HepG2 (cell line): ENCODE data around the gene SEC31A. TPM values are rescaled to one million over a fixed set of nuclear protein-coding genes. Genes with fewer than 3 reads are reported as not detected.
A peak's percentile ranks its signal among the peaks of the same experiment; 100 is the strongest.

ENCODE experiments used
- AFF4 ChIP-seq: sonication (generic); formaldehyde crosslinking; IDR thresholded peaks from 2 replicates; pipeline ENCODE4 v1.4.0; 2020; ENCODE audit warnings: missing genetic modification reagents
- AKNA ChIP-seq: sonication (generic); formaldehyde crosslinking; IDR thresholded peaks from 2 replicates; pipeline ENCODE4 v1.4.0; 2020; ENCODE audit warnings: missing genetic modification reagents, borderline replicate concordance
- FLYWCH1 ChIP-seq: sonication (generic); formaldehyde crosslinking; IDR thresholded peaks from 2 replicates; pipeline ENCODE4 v1.8.1; 2023; ENCODE audit warnings: mild to moderate bottlenecking, missing genetic modification reagents
- FOXK1 ChIP-seq: sonication (generic); formaldehyde crosslinking; IDR thresholded peaks from 2 replicates; pipeline ENCODE4 v1.4.0; 2020; ENCODE audit warnings: low read depth, missing genetic modification reagents, borderline replicate concordance
- HDAC2 ChIP-seq: sonication (generic); formaldehyde crosslinking; IDR thresholded peaks from 2 replicates; pipeline ENCODE4 v1.4.0; 2020; ENCODE audit warnings: missing genetic modification reagents
- HNRNPUL1 ChIP-seq: fragments of 200-400 bp; formaldehyde crosslinking; IDR thresholded peaks from 2 replicates; pipeline ENCODE4 v1.6.1; 2017; ENCODE audit warnings: low read depth, mild to moderate bottlenecking, low read length, moderate library complexity
- IRF1 ChIP-seq: sonication (generic); formaldehyde crosslinking; IDR thresholded peaks from 2 replicates; pipeline ENCODE4 v1.4.0; 2020; ENCODE audit warnings: low read depth, mild to moderate bottlenecking, missing genetic modification reagents
- JUND ChIP-seq: sonication (generic); formaldehyde crosslinking; IDR thresholded peaks from 2 replicates; pipeline ENCODE4 v1.8.0; 2022; ENCODE audit warnings: mild to moderate bottlenecking, missing genetic modification reagents
- MTF2 ChIP-seq: sonication (generic); formaldehyde crosslinking; IDR thresholded peaks from 2 replicates; pipeline ENCODE4 v1.5.0; 2020; ENCODE audit warnings: missing genetic modification reagents, borderline replicate concordance
- RBM22 ChIP-seq: fragments of 200-400 bp; formaldehyde crosslinking; optimal IDR thresholded peaks from 2 replicates; pipeline ENCODE3; 2017; ENCODE audit warnings: mild to moderate bottlenecking, low read length, moderate library complexity
- SAFB2 ChIP-seq: sonication (generic); formaldehyde crosslinking; IDR thresholded peaks from 2 replicates; pipeline ENCODE4 v1.5.1; 2020; ENCODE audit warnings: missing genetic modification reagents, low read depth, mild to moderate bottlenecking, borderline replicate concordance
- SIN3A ChIP-seq: IDR thresholded peaks from 2 replicates; pipeline ENCODE4 v1.6.1; 2011; ENCODE audit warnings: low read depth, mild to moderate bottlenecking, control low read depth, low read length, borderline replicate concordance
- SP4 ChIP-seq: sonication (generic); formaldehyde crosslinking; IDR thresholded peaks from 2 replicates; pipeline ENCODE4 v1.8.1; 2023; ENCODE audit warnings: mild to moderate bottlenecking, missing genetic modification reagents
- THAP11 ChIP-seq: IDR thresholded peaks from 2 replicates; pipeline ENCODE4 v1.6.1; 2016; ENCODE audit warnings: missing biosample characterization, missing genetic modification reagents
- ZBTB3 ChIP-seq: sonication (generic); formaldehyde crosslinking; IDR thresholded peaks from 2 replicates; pipeline ENCODE4 v1.4.0; 2020; ENCODE audit warnings: low read depth, mild to moderate bottlenecking, moderate library complexity, missing genetic modification reagents, borderline replicate concordance
- ZNF274 ChIP-seq: sonication (generic); formaldehyde crosslinking; IDR thresholded peaks from 2 replicates; pipeline ENCODE4 v1.5.1; 2020; ENCODE audit warnings: mild to moderate bottlenecking, missing genetic modification reagents
- ZNF30 ChIP-seq: sonication (generic); formaldehyde crosslinking; IDR thresholded peaks from 2 replicates; pipeline ENCODE4 v1.5.0; 2020; ENCODE audit warnings: mild to moderate bottlenecking, missing genetic modification reagents
- ZNF510 ChIP-seq: sonication (generic); formaldehyde crosslinking; IDR thresholded peaks from 2 replicates; pipeline ENCODE4 v1.4.0; 2020; ENCODE audit warnings: low read depth, mild to moderate bottlenecking, missing genetic modification reagents
- polyA plus RNA-seq, 8 experiments: library from polyadenylated mRNA; depleted of rRNA in 3 of 8; stranded (reverse) in 7 of 8; unstranded in 1 of 8; fragments of >200 nt; fragmentation: Illumina TruSeq in 4 of 8; extraction: Trizol in 4 of 8; gene quantifications; 2 replicates each; pipeline versions ENCODE4 v1.2.1 to v1.2.3, GENCODE V29; 2011 to 2016; ENCODE audit warnings: low read depth in 4 of 8, missing spikeins in 1 of 8, mixed read lengths in 1 of 8; ENCODE audit not compliant: insufficient read depth in 1 of 8
- total RNA-seq, 5 experiments: library from RNA; depleted of rRNA; stranded (reverse); fragments of >200 nt; fragmentation: Illumina TruSeq; extraction: Trizol; gene quantifications; 2 replicates each; pipeline ENCODE4 v1.2.3, GENCODE V29; 2016; ENCODE audit warnings: low read depth in 1 of 5
- TF ChIP-seq, protein P1 (sequence below): sonication (generic); formaldehyde crosslinking; IDR thresholded peaks from 2 replicates; pipeline ENCODE4 v1.5.0; 2020; ENCODE audit warnings: missing genetic modification reagents, mild to moderate bottlenecking, borderline replicate concordance

SEC31A gene
- total and polyA plus RNA-seq, 2 of the 13 experiments (the other 11 are each of a cell fraction or from before 2014, with no cell fraction given): 231 to 435 TPM

GRCh38 chr4:82890901-82891706, at the start of gene SEC31A (continued):
- peak; percentile 54; the same call in 1 of the 2 replicates for TF ChIP-seq HDAC2 (CRISPR knock-in tag)
- TF ChIP-seq SIN3A: peak; percentile 79
- peak; percentile 91 for TF ChIP-seq THAP11
- TF ChIP-seq SAFB2 (CRISPR knock-in tag): peak; percentile 97
- TF ChIP-seq SP4: peak; percentile 93
- TF ChIP-seq AFF4: peak; percentile 71; the same call in 1 of the 2 replicates
- TF ChIP-seq AKNA: no peak; the same call in 1 of the 2 replicates
- peak; percentile 77 for TF ChIP-seq FOXK1 (CRISPR knock-in tag)
- TF ChIP-seq RBM22: no peak
- TF ChIP-seq ZNF30 (CRISPR knock-in tag): peak; percentile 80; the same call in 1 of the 2 replicates
- TF ChIP-seq JUND (CRISPR knock-in tag): no peak
- TF ChIP-seq, protein P1, sequence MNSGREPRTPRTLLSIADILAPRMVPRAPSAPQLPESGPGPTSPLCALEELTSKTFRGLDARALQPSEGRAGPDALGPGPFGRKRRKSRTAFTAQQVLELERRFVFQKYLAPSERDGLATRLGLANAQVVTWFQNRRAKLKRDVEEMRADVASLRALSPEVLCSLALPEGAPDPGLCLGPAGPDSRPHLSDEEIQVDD (CRISPR knock-in tag): peak; percentile 15; the same call in 1 of the 2 replicates
- no peak; the same call in 1 of the 2 replicates for TF ChIP-seq ZNF510 (CRISPR knock-in tag)
- TF ChIP-seq IRF1 (CRISPR knock-in tag): 0 out of 2 replicates have a peak, but pooled peaks have one; percentile 88
- TF ChIP-seq FLYWCH1: no peak
- no peak; the same call in 1 of the 2 replicates for TF ChIP-seq ZBTB3 (CRISPR knock-in tag)
- peak; percentile 89 for TF ChIP-seq ZNF274 (CRISPR knock-in tag)
- peak; percentile 81 for TF ChIP-seq MTF2 (CRISPR knock-in tag)
- TF ChIP-seq HNRNPUL1: no peak
